Motor neuron (in vitro differentiated cells): ENCODE measurements around the gene TP53TG3E. TPM values are rescaled to one million over a fixed set of nuclear protein-coding genes. Genes with fewer than 3 reads are reported as not detected.
"Not testable (repeated sequence)": the region's sequence is repeated elsewhere in the genome, so short reads cannot be mapped to it uniquely, and the experiment has no call there.

Source experiments
- ATAC-seq, 8 experiments: fragments of 200-7000 bp; cut with Tn5 transposase; replicated peaks in 6 of 8; 2 replicates each; pipeline ENCODE4 v1.8.0; 2021; ENCODE audit warnings: mild to moderate bottlenecking in 8 of 8, moderate library complexity in 8 of 8
- H3K27ac ChIP-seq, 2 donors: fragments of 250-450 bp; sonication (Bioruptor Pico); 2 replicates each; pipeline ENCODE4 v1.9.0; 2021; ENCODE audit warnings: antibody characterized with exemption in 2 of 2, mild to moderate bottlenecking in 2 of 2, moderate library complexity in 1 of 2
- H3K4me1 ChIP-seq, 2 donors: fragments of 250-450 bp; sonication (Bioruptor Pico); replicated peaks in 1 of 2; 2 replicates each; pipeline ENCODE4 v1.6.1; 2021; ENCODE audit warnings: antibody characterized with exemption in 2 of 2, mild to moderate bottlenecking in 2 of 2, moderate library complexity in 1 of 2
- H3K4me3 ChIP-seq, 5 donors: fragments of 250-450 bp; sonication (Bioruptor Pico); 2 replicates each; pipeline ENCODE4 v1.9.0; 2021; ENCODE audit warnings: antibody characterized with exemption in 5 of 5, mild to moderate bottlenecking in 5 of 5, moderate library complexity in 4 of 5
- WGBS, 10 experiments: fragments of 450-650 bp; shearing (Covaris generic); methylation state at CpG; one replicate each; pipeline ENCODE4 v1.0.0; 2022; 5-methylcytosine and 5-hydroxymethylcytosine counted together
- in situ Hi-C, 9 experiments: fragments of 400-800 bp; cut with MboI; loops; one replicate each; pipeline ENCODE4 v1.15.0; 2021; ENCODE audit warnings: low sequenced_read_pairs in 9 of 9, low pct_unique_long_range_greater_than_20kb in 2 of 9; ENCODE audit not compliant: unreplicated experiment in 9 of 9
- total RNA-seq, 8 experiments: library from RNA; unstranded; fragments of 300-600 nt; gene quantifications; 2 replicates each; pipeline versions ENCODE4 v1.2.3 to v1.2.4, GENCODE V29; 2022

The TP53TG3E gene, protein sequence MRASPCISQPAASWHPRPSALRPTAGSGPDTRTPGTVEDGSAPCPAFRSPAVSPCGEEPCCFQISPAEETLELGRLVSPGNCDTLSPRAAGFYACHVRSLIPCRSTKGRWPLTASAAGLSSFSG
- total RNA-seq = under 1 TPM in 3 of 8 experiments, not detected in 5; 0.25 to 0.33 (median 0.31) TPM

DNA sequence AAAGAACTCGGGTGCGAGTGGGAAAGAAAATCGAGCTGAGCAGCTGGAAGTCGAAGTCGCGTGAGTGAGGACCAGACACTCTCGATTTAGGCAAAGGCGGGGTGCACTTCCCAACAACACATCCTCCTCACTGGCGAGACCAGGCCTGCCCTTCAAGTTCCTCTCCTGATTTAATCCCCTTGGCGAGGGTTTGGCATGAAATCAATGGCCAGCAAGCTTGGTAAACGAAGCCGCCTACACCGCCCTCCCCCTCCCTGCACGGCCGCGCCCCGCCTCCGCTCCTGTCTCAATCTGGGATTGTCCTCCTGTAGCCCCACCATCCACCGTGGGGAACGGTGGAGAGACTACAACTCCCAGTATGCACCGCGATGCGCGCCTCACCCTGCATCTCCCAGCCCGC, at the start of gene TP53TG3E:
Gene TP53TG3E, plus strand, starts transcription at position 301 of the 400 bp plus-strand sequence. Its CDS starts 68 bp downstream, at position 369.
- H3K4me1 ChIP-seq, in situ Hi-C loops: not testable (repeated sequence)
- WGBS, 10 experiments = no CpG with 5 or more reads among the region's 25 CpGs

DNA sequence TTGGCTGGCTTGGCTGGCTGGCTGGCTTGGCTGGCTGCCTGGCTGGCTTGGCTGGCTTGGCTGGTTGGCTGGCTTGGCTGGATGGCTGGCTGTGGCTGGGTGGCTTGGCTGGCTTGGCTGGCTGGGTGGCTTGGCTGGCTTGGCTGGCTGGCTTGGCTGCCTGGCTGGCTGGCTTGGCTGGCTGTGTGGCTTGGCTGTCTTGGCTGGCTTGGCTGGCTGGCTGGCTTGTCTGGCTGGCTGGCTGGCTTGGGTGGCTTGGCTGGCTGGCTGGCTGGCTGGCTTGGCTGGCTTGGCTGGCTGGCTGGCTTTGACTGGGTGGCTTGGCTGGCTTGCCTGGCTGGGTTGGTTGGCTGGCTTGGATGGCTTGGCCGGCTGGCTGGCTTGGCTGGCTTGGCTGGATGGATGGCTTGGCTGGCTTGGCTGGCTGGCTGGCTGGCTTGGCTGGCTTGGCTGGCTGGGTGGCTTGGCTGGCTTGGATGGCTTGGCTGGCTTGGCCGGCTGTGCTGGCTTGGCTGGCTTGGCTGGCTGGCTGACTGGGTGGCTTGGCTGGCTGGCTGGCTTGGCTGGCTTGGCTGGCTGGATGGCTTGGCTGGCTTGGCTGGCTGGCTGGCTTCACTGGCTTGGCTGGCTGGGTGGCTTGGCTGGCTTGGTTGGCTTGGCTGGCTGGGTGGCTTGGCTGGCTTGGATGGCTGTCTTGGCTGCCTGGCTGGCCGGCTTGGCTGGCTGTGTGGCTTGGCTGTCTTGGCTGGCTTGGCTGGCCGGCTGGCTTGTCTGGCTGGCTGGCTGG, 32.3 kb downstream of the TP53TG3E start:
- H3K27ac ChIP-seq, in situ Hi-C loops, H3K4me3 ChIP-seq, ATAC-seq, H3K4me1 ChIP-seq: not testable (repeated sequence)
- 17 to 67% (median 33%) methylated on average over 1 to 4 of the region's 4 CpGs; no CpG with 5 or more reads in 1 of the 10 experiments for WGBS, 10 experiments

More for the DNA sequence above, at the start of gene TP53TG3E:
- H3K4me3 ChIP-seq, ATAC-seq, H3K27ac ChIP-seq: not testable (repeated sequence)

DNA sequence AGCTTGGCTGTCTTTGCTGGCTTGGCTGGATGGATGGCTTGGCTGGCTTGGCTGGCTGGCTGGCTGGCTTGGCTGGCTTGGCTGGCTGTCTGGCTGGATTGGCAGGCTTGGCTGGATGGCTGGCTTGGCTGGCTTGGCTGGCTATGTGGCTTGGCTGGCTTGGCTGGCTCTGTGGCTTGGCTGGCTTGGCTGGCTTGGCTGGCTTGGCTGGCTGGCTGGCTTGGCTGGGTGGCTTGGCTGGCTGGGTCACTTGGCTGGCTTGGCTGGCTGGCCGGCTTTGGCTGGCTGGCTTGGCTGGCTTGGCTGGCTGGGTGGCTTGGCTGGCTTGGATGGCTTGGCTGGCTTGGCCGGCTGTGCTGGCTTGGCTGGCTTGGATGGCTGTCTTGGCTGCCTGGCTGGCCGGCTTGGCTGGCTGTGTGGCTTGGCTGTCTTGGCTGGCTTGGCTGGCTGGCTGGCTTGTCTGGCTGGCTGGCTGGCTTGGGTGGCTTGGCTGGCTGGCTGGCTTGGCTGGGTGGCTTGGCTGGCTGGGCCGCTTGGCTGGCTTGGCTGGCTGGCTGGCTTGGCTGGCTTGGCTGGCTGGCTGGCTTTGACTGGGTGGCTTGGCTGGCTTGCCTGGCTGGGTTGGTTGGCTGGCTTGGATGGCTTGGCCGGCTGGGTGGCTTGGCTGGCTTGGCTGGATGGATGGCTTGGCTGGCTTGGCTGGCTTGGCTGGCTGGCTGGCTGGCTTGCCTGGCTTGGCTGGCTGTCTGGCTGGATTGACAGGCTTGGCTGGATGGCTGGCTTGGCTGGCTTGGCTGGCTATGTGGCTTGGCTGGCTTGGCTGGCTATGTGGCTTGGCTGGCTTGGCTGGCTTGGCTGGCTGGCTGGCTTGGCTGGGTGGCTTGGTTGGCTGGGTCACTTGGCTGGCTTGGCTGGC, 33.8 kb downstream of the TP53TG3E start:
- ATAC-seq, H3K4me1 ChIP-seq, H3K27ac ChIP-seq, H3K4me3 ChIP-seq, in situ Hi-C loops: not testable (repeated sequence)
- 16 to 60% (median 42%) methylated on average over 2 to 5 of the region's 5 CpGs for WGBS, 10 experiments

DNA sequence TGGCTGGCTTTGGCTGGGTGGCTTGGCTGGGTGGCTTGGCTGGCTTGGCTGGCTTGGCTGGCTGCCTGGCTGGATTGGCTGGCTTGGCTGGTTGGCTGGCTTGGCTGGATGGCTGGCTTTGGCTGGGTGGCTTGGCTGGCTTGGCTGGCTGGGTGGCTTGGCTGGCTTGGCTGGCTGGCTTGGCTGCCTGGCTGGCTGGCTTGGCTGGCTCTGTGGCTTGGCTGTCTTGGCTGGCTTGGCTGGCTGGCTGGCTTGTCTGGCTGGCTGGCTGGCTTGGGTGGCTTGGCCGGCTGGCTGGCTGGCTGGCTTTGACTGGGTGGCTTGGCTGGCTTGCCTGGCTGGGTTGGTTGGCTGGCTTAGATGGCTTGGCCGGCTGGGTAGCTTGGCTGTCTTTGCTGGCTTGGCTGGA, 34.4 kb downstream of the TP53TG3E start:
- H3K4me1 ChIP-seq, H3K4me3 ChIP-seq, ATAC-seq, H3K27ac ChIP-seq, in situ Hi-C loops: not testable (repeated sequence)
- 0 to 88% (median 32%) methylated on average over 1 to 2 of the region's 2 CpGs for WGBS, 10 experiments

DNA sequence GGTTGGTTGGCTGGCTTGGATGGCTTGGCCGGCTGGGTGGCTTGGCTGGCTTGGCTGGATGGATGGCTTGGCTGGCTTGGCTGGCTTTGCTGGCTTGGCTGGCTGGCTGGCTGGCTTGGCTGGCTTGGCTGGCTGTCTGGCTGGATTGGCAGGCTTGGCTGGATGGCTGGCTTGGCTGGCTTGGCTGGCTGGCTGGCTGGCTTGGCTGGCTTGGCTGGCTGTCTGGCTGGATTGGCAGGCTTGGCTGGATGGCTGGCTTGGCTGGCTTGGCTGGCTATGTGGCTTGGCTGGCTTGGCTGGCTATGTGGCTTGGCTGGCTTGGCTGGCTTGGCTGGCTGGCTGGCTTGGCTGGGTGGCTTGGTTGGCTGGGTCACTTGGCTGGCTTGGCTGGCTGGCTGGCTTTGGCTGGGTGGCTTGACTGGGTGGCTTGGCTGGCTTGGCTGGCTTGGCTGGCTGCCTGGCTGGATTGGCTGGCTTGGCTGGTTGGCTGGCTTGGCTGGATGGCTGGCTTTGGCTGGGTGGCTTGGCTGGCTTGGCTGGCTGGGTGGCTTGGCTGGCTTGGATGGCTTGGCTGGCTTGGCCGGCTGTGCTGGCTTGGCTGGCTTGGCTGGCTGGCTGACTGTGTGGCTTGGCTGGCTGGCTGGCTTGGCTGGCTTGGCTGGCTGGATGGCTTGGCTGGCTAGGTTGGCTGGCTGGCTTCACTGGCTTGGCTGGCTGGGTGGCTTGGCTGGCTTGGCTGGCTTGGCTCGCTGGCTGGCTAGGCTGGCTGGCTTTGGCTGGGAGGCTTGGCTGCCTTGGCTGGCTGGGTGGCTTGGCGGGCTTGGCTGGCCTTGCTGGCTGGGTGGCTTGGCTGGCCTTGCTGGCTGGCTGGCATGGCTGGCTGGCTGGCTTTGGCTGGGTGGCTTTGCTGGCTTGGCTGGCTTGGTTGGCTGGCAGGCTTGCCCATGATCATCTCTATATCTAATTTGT, 35.3 kb downstream of the TP53TG3E start:
- in situ Hi-C loops, H3K4me1 ChIP-seq, H3K27ac ChIP-seq, H3K4me3 ChIP-seq, ATAC-seq: not testable (repeated sequence)
- WGBS, 10 experiments = 21 to 63% (median 39%) methylated on average over 3 of the region's 4 CpGs

Other genes with a start within 250 kb of the TP53TG3E start
- gene TP53TG3C, start 110.1 kb upstream of the TP53TG3E start, total RNA-seq = under 1 TPM in 1 of 8 experiments, not detected in 7; 0.25 TPM
- gene TP53TG3B, start 56.5 kb downstream of the TP53TG3E start, total RNA-seq = not detected
- under 1 TPM in 4 of 8 experiments, not detected in 4; 0.18 to 0.57 (median 0.29) TPM for gene TP53TG3F, start 155.3 kb downstream of the TP53TG3E start, total RNA-seq